Superior temporal gyrus (tissue), 1 donor: ENCODE results near the gene PUM2.
"Not testable (repeated sequence)": the region's sequence is repeated elsewhere in the genome, so short reads cannot be mapped to it uniquely, and the experiment has no call there.

Experiments used
- DNase-seq: peaks from one replicate; pipeline ENCODE4 v3.0.0-alpha.2; 2016; ENCODE audit errors: extremely low spot score

The PUM2 gene

DNA sequence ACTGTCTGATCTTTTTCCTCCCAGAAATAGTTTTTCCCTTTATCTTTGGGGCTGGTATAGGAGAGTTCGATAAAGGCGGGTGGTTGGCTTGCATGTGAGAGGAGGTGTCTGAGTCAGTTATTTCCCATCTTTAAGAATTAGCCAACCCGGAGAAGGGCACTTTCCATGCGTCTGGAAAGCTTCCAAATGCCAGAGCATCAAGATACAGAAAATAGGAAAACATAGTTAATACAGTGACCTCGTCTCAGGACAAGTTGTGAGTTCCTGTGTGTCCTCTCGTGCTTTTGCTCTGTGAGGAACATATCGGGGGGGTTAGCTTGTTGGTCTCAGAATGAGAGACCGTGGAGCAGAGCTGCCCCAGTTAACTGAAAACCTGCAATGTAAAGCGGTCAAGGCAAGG is 18.7 kb upstream of the PUM2 start:
- DNase-seq = no peak

DNA sequence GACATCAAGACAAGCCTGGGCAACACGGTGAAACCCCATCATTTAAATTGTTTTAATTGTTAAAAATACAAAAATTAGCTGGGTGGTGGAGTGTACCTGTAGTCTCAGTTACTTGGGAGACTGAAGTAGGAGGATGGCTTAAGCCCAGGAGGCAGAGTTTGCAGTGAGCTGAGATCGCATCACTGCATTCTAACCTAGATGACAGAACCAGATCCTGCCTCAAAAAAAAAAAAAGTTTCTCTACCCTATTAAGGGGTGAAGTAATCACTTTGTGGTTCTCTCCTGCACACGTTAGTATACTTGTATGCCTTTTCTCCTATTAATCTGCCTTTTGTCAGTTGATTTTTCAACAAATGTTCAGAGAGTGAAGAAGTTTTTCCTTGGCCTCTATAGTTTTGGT is 18.1 kb upstream of the PUM2 start:
- no peak for DNase-seq

DNA sequence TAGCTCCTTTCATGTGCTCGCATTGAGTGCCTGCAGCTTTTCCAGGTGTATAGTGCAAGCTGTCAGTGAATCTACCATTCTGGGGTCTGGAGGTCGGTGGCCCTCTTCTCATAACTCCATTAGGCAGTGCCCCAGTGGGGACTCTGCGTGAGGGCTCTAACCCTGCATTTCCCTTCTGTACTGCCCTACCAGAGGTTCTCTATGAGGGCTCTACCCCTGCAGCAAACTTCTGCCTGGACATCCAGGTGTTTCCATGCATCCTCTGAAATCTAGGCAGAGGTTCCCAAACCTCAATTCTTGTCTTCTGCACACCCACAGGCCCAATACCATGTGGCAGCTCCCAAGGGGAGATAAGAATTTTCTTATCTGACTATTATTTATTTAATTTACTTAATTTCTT is 17.3 kb upstream of the PUM2 start:
- not testable (repeated sequence) for DNase-seq

DNA sequence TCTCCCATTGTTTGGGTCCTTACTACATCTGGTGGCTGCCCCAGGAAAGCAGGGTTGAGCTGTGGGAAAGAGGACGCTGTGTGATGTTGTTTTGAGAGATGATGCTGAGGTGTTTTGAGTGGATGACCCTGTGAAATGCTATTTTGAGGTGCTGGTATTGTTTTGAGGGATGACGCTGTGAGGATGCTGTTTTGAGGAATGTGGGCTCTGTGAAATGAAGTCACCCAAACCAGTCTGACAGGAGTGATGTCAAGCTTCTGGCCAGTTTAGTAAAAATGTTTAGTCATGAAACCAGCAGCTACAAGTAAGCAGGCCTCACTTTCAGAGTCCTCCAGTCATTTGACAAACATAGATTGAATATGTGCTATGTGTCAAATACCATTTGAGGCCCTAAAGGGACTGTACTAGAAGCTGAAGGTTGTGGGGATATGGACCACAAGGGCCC is 16.1 kb upstream of the PUM2 start:
- no peak for DNase-seq

DNA sequence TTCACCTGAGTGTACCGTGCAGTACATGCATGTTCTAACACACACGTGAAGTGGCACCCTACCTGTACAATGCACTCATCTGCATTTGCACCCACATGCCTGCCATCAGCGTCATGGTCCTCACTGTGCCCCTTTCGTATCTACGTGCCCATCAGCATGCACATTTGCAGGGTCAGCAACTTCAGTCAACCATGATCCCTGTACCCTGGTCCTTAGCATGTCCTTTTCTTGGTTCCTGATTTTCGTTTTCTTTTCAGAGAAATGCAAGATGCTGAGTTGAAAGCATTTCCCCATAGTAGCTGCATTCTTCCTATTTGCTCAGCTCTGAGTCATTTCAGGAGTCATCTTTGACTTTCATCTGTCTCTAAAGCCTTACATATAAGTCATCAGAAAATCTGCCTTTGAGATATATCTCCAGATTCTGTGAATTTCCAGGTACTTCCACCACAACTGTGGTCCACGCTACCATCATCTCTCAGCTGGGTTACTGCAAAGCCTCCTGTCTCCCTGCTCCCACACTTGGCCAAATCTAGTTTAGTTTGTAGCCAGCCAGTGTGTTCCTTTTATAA is 14.7 kb upstream of the PUM2 start:
- no peak for DNase-seq

DNA sequence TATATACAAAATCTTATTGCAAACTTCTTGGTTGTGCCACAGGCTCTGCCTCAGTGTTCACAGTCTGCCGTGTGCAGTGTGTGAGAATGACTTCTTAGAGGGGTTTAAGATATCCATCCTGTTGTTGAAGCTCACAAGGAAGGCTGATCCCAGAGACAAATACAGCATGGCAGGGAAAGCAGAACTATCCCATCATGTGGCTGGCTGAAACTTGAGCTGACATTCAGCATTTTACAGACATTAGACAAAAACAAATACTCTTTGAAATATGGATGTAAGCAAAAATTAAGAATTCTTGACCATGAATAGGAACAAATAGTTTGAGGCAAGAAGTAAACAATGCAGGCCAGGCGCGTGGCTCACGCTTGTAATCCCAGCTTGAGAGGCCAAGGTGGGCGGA is 12.9 kb upstream of the PUM2 start:
- DNase-seq = no peak

DNA sequence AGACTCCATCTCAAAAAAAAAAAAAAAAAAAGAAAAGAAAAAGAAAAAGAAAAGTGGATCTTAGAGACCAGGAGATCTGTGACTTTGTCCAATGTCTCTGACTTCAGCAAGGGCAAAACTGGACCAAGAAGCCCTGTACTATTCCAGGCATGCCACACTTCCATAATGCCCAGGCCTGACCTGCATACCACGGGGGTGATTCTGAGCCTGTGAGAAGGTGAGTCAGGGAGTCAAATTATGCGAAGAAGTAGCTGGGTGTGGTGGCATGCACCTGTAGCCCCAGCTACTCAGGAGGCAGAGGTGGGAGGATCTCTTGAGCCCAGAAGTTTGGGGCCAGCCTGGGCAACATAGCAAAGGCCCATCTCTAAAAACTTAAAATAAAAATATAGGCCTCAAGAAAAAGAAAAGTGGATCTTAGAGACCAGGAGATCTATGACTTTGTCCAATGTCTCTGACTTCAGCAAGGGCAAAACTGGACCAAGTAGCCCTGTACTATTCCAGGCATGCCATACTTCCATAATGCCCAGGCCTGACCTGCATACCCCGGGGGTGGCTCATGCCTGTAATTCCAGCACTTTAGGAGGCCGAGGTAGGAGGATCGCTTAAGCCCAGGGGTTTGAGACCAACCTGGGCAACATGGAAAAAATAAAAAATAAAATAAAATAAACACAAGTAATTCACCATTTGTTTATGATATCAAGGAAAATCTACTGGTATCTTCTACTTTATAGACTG is 12.2 kb upstream of the PUM2 start:
- no peak for DNase-seq

DNA sequence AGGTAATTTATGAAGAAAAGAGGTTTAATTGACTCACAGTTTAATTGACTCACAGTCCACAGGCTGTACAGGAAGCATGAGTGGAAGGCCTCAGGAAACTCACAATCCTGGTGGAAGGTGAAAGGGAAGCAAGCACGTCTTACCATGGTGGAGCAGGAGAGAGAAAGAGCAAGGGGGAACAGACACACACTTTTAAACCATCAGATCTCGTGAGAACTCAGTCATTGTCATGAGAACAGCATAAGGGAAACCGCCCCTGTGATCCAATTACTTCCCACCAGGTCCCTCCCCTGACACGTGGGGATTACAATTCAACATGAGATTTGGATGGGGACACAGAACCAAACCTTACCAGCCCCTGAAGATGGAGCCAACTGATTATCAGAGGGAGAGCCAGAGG is 11.2 kb upstream of the PUM2 start:
- DNase-seq = no peak

DNA sequence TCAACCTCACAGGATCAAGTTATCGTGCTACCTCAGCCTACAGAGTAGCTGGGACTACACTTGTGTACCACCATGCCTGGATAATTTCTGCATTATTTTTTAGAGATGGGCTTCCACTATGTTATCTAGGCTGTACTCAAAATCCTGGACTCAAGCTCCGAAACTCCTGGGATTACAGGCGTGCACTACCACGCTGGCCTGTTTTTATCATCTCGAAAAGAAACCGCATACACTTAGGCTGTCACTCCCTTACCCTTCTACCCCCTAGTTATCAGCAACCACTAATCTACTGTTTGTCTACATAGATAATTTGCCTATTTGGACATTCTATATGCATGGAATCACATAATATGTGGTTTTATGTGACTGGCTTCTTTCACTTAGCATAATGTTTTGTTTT is 8.5 kb upstream of the PUM2 start:
- no peak for DNase-seq

DNA sequence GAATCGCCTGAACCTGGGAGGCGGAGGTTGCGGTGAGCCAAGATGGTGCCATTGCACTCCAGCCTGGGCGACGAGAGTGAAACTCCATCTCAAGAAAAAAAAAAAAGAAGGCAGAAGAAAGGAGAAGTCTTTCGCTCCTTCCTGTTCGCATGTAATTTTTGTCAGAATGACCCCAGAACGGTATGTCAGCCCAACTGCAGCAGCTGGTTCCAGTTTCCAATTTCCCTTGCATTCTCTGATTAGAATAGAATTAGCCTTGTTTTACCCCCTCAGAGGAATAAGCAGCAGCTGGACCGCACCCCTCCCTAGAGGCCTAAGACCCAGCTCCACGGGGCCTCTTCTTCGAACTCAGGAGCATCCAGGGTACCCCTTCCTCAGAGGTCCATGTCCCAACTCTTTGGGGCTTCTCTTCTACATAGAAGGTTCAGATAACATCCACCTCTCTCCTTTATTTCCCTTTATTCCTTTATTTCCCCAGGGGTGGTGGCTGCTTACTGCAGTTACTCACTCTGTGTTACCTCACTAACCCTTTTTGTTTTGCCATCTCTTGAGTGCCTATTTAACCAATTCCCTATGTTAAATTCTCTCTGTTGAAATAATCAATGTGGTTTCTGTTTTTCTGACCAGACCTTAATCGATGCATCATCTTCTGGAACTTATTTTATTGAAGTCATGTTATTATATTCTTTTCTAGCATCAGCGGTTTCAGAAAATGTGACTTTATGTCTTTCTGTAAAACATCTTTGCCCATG is 7.2 kb upstream of the PUM2 start:
- no peak for DNase-seq

DNA sequence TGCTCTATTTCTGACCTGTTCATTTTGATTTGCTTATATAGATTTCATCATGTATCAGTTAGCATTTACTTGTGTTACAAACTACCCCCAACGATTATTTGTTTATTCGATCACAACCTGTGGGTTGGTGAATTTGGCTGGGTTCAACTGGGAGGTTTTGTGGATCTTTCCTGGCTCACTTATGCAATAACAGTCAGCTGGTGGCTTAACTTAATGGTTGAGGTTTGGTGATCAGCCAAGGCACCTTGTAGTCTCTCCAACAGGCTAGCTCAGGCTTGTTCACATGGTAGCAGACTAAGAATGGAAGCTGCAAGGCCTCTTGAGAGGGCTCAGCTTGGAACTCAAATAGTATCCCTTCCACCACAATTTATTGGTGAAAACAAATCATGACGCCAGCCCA is 5.4 kb upstream of the PUM2 start:
- DNase-seq = no peak

DNA sequence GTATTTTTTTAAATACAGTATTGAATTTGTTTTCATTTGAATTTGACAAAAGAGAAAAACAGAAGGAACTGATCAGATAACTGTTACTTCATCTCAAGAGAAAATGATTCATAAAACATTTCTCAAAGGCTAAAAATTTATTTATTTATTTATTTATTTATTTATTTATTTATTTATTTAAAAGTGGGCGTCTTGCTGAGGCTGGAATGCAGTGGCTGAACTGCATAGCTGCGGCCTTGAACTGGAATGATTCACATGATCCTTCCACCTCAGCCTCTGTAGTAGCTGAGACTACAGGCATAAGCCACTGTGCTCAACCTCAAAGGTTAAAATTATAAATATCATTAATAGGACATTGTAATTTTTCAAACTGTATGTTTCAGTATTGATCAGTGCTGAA is 4.5 kb upstream of the PUM2 start:
- DNase-seq = no peak

DNA sequence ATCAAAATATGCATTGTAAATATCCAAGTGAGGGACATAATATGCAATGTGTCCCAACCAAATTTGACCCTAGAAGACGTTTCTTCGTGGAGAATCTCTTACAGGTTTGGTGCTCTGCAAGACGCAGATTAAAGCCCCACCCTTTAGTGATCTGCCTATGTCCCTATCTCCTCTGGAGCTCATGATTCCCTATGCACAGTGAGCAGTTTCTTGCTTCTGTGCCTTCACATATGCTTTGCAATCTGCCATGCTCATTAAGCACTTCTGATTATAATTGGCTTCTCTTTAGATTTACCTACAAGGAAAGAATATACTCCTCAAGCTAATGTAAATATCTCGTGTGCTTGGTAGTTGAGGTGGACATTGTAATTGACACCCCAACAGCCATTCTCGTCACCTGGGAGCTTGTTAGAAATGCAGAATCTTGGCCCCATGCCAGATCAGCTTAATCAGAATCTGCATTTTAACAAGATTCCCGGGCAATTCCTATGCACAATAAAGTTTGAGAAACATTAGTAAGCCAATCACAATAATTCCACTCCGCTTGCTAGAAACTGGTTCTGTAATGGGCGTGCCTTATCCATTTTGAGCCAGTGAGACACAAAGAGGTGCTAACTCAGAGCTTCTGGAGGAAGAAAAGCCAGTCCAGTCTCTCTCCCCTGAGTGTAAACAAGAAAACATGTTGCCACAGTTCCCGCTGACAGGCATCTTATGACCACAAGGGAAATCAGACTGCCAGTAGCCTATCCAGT is 2.8 kb upstream of the PUM2 start:
- no peak for DNase-seq

DNA sequence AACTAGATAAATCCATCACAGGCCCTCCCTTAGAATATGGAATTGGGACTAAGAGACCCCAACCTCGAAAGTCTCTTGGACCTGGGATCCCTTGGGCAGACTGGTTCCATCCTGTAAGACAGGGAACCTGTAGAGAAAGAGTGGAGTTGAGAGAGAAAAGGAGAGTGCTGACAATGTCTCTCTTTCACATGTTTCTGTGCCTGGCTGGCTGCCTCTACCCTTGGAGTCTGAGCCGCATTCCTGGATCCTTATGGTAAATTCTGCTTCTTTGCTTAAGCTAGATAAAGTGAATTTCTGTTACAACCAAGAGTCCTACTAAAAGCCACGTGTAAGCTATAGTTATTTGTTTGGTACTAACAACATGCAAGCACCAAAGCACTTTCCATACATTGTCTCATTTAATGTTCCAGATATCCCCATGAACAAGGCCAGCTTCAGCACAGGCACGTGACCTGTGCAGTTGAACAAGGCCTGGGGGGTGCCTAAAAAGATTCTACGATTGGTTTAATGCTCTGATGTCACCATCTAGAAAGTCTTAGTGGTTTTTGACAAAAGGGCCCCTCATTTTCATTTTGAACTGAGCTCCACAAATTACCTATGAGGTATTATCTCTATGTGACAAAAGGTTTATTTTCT is 2.1 kb upstream of the PUM2 start:
- no peak for DNase-seq

DNA sequence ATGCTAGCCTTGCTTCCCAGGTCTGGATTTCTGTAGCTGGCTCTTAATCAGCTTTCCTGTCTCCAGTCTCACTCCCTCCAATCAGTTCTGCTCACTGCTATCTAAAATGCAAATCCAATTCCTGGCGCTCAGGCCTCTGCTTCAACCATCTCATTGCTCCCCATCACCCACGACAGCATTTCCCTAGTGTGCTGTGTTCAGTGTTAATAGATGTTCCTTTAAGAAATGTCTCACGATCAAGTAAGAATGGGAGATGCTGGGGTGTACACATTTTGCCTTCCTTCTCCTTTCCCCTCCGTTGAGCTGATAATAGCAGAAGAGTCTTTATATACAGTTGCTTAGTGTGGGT is 1.6 kb upstream of the PUM2 start:
- DNase-seq = no peak

DNA sequence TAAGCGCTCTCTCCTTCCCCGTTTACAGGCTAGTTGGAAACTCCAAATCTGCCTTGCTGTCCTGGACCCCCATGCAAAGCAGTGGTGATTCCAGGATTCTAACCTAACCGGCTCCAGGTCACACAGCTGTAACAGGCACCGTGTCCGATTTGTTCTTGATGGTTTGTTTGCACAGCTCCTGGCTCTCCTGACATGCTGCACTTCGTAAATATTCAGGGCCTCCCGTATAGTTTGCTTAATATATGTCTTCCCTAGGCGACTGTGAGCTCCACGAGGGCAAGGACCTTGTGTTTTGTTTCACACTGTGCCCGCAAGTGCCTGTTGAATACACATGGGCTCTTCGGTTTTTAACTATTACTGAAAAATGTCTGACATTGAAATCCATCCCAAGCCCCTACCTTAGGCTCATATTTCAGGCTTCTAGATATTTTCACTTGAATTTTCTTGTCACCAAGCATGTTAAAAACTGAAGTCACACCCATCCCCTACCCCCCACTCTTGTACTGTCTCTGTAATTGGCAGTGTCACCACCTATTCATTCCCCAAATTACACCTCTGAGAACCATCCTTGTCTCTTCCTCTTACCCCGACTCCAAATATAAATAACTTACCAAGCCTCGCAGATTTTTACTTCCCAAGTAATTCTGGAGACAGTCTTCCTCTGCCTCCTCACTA is 1.0 kb upstream of the PUM2 start:
- DNase-seq = no peak

DNA sequence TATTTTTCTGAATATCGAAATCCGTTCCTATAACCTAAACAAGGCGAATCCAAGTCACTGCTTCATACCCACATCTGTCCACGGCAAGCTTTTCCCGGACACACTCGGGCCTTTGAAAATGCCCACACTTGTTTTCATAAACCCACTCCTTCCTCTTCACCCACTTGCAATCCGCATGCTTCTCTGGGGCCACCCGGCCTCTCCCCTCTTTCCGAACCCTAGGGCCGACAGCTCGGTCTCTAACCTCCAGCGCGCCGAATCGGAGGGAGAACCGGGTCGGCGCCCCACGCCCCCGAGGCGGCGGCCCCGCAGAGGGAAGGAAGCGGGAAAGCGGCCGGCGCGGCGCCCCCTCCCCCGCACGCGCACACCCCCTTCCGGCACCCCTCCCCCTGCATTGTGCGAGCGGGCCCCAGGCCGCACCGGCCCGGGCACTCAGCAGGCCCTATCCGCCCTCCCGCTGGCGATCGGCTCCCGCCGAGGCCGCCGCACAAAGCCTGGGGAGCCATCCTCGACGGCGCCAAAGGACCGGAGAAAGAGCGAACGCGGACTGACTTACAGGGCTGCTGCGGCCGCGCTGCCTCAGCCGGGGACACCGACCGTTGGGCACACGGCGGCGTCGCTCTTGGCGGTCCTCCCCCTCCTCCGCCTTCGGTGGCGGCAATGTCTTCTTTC is 467 bp downstream of the PUM2 start:
- peak; percentile 35 for DNase-seq

DNA sequence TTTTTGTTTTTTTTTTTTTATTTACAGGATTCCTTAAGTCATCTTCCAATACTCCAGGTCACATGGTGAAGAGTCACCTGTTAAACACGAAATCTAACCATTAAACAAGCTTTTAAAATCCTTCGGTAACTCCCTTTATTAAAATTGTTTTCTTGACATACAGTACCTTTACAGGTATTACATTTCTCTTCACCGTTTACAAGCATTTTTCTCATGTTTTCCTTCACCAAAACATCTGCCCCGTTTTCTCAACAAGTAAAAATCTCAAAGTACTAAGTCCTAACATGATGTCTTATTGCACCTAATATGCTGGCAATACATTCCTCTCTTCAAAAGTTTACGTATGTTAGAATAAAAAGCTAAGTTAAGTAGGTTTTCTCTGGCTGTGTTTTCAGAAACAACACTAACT is 1.1 kb downstream of the PUM2 start:
- no peak for DNase-seq

DNA sequence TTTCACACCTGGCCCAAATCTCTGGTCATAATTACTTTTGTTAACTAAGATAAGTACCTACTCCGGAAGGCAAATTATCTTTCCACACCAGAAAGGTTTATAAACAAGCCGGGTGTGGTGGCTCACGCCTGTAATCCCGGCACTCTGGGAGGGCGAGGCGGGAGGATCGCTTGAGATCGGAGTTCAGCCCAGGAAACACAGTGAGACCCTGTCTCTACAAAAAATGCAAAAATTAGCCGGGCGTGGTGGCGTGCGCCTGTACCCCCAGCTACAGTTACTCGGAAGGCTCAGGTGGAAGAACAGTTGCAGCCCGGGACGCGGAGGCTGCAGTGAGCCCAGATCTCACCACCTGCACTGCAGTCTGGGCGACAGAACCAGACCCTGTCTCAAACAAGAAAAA is 2.1 kb downstream of the PUM2 start:
- DNase-seq = no peak

DNA sequence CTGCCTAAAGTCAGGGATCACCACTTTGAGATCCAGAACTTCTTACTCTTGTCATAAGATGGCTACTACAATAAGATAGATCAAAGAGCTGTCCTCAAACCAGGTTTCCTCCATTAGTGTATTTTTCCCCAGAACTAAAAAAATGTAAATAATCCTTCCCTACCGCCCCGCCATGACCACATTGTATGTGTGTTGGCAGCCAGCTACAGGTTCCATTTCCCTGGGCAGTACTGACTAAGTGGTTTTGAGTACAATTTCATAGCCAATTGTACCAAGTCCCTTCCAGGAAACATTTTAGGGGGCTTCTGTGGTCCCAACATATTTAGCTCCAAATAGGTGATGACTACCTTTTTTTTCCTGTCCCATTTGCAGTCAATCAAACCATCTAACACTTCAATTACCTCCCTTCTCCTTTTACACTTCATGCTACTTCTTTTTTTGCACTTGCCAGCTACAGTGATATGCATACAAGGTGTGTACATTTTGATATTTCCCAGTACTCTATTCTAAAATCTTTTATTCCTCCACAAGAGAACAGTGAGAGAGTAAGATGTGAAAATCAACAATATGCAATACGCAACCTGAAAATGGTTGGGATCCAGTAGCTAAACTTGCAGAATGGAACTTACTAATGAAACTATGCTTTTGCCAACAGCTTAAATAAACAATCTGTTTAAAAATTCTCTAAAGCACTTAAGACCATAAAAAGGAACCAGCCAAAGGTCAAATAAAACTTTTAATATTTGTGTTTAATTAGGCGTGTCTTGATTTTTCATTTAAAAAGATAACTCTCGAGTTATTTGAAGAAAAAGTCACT is 3.9 kb downstream of the PUM2 start:
- no peak for DNase-seq
